ENCODE measurements around the gene FHIT.

FHIT gene

GRCh38 chr3:59708202-59708601 lies 1543.0 kb downstream of the FHIT start:
- no peaks in the 10 kb centered on the region for H3K27me3 ChIP-seq
- DNase-seq, result no peak
- H3K36me3 ChIP-seq, result no peaks in the 10 kb centered on the region
- H3K4me3 ChIP-seq, result no peak overlapping the region
- intact Hi-C loops (cut with DNase I; ENCODE audit: low total_unique reads), result no loop called here
- H3K4me1 ChIP-seq, result no peaks in the 10 kb centered on the region
- no peak overlapping the region for H3K27ac ChIP-seq
- TF ChIP-seq CTCF (IDR thresholded peaks at IDR 0.05), result no peak
- H3K9me3 ChIP-seq, result no peaks in the 10 kb centered on the region

- no peak for TF ChIP-seq CTCF (IDR thresholded peaks at IDR 0.05)
Measured at GRCh38 chr3:59704292-59704691, 1547.0 kb downstream of the FHIT start.

GRCh38 chr3:59699648-59700320 lies 1551.5 kb downstream of the FHIT start:
- intact Hi-C loops (cut with DNase I; ENCODE audit: low total_unique reads), result no loop called here
- Histone ChIP-seq H3K27me3 (no peaks in the 10 kb centered on the region), H3K4me3 (no peak overlapping the region), H3K36me3 (no peaks in the 10 kb centered on the region), H3K4me1 (no peaks in the 10 kb centered on the region), H3K9me3 (no peaks in the 10 kb centered on the region), H3K27ac (no peak overlapping the region)
- DNase-seq, result no peak
- TF ChIP-seq CTCF (IDR thresholded peaks at IDR 0.05), result no peak

More at GRCh38 chr3:59704292-59704691, 1547.0 kb downstream of the FHIT start:
- no peak overlapping the region for H3K27ac ChIP-seq
- H3K27me3 ChIP-seq, result no peaks in the 10 kb centered on the region
- H3K9me3 ChIP-seq, result no peaks in the 10 kb centered on the region
- H3K36me3 ChIP-seq, result no peaks in the 10 kb centered on the region
- intact Hi-C loops (cut with DNase I; ENCODE audit: low total_unique reads), result no loop called here
- H3K4me1 ChIP-seq, result no peaks in the 10 kb centered on the region
- no peak overlapping the region for H3K4me3 ChIP-seq
- no peak for DNase-seq

Measured in tibial artery (tissue), 4 donors.